ENCODE measurements around the gene PRICKLE2.

The PRICKLE2 gene

DNA sequence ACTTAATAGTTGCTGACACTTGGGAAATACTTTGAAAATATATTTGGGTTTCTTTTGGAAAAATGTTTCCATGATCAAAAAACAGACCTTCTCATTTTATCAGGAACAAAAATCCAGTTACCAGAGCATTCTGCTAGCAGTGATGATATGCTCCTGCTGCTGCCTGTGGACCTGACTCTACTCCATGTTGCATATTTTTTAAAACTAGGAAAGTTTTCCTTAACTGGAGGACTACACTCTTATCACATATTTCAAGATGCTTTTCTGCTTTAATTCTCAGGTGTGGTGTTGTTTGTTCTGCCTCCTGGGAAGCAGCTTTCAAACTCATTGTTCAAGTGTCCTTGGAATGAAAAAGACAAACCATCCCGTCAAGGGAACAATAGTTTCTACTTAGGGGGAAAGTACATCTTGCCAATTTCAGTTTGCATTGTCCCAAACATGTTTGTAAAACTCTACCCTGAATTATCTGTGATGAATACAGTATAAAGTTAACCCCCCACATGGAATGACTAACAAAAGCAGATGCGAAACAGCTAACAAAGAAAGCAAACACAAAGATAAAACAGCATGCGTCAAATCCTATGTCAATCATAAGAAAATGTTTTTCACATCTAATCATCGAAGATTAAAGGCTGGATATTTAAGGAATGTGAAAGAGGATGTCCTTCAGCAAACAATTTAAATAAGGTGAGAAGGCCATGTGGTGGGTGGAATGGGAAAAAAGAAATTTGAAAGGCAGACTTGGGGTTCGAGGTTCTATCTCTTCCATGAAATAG lies 161.9 kb downstream of the PRICKLE2 start:
- H3K4me3 ChIP-seq (ENCODE audit: low read length): no peak overlapping the region
- peak; percentile 46 for DNase-seq (ENCODE audit: low read depth)
- TF ChIP-seq, protein P1, sequence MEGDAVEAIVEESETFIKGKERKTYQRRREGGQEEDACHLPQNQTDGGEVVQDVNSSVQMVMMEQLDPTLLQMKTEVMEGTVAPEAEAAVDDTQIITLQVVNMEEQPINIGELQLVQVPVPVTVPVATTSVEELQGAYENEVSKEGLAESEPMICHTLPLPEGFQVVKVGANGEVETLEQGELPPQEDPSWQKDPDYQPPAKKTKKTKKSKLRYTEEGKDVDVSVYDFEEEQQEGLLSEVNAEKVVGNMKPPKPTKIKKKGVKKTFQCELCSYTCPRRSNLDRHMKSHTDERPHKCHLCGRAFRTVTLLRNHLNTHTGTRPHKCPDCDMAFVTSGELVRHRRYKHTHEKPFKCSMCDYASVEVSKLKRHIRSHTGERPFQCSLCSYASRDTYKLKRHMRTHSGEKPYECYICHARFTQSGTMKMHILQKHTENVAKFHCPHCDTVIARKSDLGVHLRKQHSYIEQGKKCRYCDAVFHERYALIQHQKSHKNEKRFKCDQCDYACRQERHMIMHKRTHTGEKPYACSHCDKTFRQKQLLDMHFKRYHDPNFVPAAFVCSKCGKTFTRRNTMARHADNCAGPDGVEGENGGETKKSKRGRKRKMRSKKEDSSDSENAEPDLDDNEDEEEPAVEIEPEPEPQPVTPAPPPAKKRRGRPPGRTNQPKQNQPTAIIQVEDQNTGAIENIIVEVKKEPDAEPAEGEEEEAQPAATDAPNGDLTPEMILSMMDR (IDR thresholded peaks at IDR 0.05; ENCODE audit: insufficient read depth, low read depth, low read length, missing control alignments): no peak

GRCh38 chr3:64061628-64062027 lies 163.6 kb downstream of the PRICKLE2 start:
- H3K4me3 ChIP-seq (ENCODE audit: low read length): no peak overlapping the region
- TF ChIP-seq, protein P1 (IDR thresholded peaks at IDR 0.05; ENCODE audit: insufficient read depth, low read depth, low read length, missing control alignments): no peak
- DNase-seq (ENCODE audit: low read depth): no peak

GRCh38 chr3:64059484-64060175 lies 165.6 kb downstream of the PRICKLE2 start:
- TF ChIP-seq, protein P1 (IDR thresholded peaks at IDR 0.05; ENCODE audit: insufficient read depth, low read depth, low read length, missing control alignments): no peak
- DNase-seq (ENCODE audit: low read depth): no peak
- no peak overlapping the region for H3K4me3 ChIP-seq (ENCODE audit: low read length)

DNA sequence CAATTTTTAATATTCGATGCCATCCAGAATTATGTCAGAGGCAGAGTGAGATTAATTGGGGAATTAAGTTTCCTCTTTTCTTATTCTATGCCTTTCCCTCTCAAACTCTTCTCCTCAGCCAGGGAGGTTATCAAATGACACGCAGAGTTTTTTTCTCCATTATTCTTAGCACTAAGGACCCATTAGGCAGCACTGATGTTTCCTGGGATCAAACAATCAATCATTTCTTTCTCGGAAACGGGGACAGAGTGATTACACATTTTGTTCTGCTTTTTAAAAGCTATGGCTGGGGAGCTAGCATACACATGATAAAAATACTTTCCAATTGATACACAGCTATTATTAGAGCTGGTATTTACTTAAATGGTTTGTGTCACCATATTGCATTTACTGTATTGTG lies 166.7 kb downstream of the PRICKLE2 start:
- DNase-seq (ENCODE audit: low read depth): no peak
- TF ChIP-seq, protein P1 (IDR thresholded peaks at IDR 0.05; ENCODE audit: insufficient read depth, low read depth, low read length, missing control alignments): no peak
- H3K4me3 ChIP-seq (ENCODE audit: low read length): no peak overlapping the region

GRCh38 chr3:64057231-64057630 lies 168.0 kb downstream of the PRICKLE2 start:
- no peak overlapping the region for H3K4me3 ChIP-seq (ENCODE audit: low read length)
- no peak for DNase-seq (ENCODE audit: low read depth)
- TF ChIP-seq, protein P1 (IDR thresholded peaks at IDR 0.05; ENCODE audit: insufficient read depth, low read depth, low read length, missing control alignments): no peak

DNA sequence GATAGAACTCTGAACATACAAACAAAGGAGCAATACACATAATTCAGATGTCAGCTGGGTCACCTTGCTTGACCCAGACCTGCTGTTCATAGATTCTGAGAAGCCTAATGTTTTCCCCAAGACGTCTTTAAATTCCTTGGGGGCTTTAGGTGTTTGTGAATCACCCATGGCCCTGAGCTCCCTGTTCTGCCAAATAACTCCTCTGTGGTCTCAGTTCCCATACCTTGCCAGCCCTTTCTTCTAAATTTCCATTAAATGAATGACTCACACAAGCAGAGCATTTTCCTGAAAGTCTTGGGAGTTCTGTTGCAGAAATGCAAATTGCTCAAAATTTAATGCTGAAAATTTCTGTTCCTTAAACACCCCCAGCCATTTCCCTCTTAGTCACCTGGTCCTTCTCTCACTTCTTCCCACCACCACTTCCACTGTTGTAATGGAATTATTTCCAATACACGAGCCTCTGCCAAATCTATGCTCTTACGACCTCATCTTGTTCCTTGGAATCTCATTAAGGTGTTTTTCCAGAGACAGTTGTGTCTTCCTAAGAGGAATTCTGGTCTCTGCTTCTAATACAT lies 168.6 kb downstream of the PRICKLE2 start:
- no peak overlapping the region for H3K4me3 ChIP-seq (ENCODE audit: low read length)
- TF ChIP-seq, protein P1 (IDR thresholded peaks at IDR 0.05; ENCODE audit: insufficient read depth, low read depth, low read length, missing control alignments): no peak
- DNase-seq (ENCODE audit: low read depth): peak; percentile 8

Data from epithelial cell of esophagus (primary cell).